Astrocyte of the cerebellum (primary cell): ENCODE measurements around the gene TIA1.
A peak's percentile ranks its signal among the peaks of the same experiment; 100 is the strongest.

ENCODE experiments used
- DNase-seq: peaks from one replicate; pipeline ENCODE4 v3.0.0-alpha.2; 2011; ENCODE audit warnings: low read depth
- H3K4me3 ChIP-seq: 2 replicates; pipeline ENCODE4 v1.5.1; 2011; ENCODE audit warnings: mild to moderate bottlenecking, low read depth, low read length, moderate library complexity
- CTCF ChIP-seq: IDR thresholded peaks from 2 replicates; pipeline ENCODE4 v1.5.1; 2012; ENCODE audit warnings: low read length, low read depth, moderate library complexity, mild to moderate bottlenecking; ENCODE audit errors: missing control alignments
- in situ Hi-C: cut with HindIII; loops from 2 replicates; pipeline ENCODE4 v1.10.0; 2017; ENCODE audit warnings: low sequenced_read_pairs

The TIA1 gene

DNA sequence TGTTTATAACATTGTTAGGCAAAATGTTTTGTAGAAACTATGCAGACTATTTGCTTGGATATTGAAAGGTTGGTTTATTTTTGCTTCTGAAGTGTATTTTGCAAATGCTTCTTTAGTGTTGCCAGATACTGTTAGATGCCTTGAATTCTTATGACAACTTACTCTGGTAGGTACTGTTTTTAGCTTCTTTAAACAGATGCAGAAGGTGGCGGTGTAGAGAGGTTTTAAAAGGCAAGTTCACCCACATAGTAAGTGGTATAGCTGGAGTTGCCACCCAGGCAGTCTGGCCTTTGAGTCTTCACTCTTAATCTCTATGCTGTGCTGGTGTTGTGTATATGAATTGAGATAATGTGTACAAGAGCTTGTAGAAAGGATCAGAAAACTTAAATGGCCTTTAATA lies 13.1 kb upstream of the TIA1 start:
- in situ Hi-C loops, result no loop called here
- TF ChIP-seq CTCF, result no peak
- no peak for DNase-seq
- no peak overlapping the region for H3K4me3 ChIP-seq

GRCh38 chr2:70258532-70258875 lies 10.1 kb upstream of the TIA1 start:
- in situ Hi-C loops, result no loop called here
- H3K4me3 ChIP-seq, result peak overlapping the region; percentile 69
- TF ChIP-seq CTCF, result no peak
- no peak for DNase-seq

DNA sequence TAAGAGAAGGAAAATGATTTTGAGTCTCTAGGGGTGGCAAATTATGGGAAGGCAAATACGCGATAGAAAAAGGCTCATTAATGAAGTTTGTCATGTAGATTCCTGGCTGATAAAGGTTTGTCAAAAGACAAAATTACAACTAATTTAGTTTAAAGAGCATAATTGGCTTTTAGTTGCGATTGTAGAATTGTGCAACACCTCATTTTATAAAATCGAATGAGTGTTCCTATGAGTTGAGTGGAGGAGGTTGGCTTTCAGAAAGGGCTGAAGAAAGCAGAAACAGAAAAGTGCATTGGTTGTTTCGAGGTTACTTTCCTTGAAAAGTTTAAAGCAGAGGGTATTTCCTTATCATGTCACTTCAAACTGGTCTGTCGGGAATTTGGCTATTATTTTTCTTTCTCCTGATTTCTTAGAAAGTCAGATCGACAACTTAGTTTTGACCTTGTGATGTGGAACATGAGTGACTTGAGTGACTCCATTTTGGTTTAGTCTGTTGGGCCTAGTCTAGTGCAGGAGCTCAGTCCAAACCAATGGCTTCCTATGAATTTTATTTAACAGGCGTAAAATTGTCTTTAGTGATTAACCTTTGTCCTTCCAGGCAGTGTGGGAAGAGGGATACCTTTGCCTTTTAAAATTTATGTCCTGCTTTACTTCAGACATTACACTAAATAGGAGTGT lies 7.3 kb upstream of the TIA1 start:
- TF ChIP-seq CTCF, result no peak
- no peak for DNase-seq
- in situ Hi-C loops, result no loop called here
- no peak overlapping the region for H3K4me3 ChIP-seq

DNA sequence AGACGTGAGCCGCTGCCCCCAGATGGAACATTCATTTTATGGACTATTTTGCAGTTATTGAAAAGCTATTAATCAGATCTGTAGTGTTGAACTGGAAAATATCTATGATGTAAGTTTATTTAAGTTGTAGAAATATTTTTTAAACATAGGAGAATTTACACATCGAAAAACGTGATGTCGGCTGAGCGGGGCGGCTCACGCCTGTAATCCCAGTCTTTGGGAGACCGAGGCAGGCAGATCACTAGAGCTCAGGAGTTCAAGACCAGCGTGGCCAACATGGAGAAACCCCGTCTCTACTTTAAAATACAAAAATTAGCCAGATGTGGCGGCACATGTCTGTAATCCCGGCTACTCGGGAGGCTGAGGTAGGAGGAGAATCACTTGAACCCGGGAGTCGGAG lies 2.0 kb upstream of the TIA1 start:
- H3K4me3 ChIP-seq, result no peak overlapping the region
- in situ Hi-C loops, result no loop called here
- TF ChIP-seq CTCF, result no peak
- no peak for DNase-seq

DNA sequence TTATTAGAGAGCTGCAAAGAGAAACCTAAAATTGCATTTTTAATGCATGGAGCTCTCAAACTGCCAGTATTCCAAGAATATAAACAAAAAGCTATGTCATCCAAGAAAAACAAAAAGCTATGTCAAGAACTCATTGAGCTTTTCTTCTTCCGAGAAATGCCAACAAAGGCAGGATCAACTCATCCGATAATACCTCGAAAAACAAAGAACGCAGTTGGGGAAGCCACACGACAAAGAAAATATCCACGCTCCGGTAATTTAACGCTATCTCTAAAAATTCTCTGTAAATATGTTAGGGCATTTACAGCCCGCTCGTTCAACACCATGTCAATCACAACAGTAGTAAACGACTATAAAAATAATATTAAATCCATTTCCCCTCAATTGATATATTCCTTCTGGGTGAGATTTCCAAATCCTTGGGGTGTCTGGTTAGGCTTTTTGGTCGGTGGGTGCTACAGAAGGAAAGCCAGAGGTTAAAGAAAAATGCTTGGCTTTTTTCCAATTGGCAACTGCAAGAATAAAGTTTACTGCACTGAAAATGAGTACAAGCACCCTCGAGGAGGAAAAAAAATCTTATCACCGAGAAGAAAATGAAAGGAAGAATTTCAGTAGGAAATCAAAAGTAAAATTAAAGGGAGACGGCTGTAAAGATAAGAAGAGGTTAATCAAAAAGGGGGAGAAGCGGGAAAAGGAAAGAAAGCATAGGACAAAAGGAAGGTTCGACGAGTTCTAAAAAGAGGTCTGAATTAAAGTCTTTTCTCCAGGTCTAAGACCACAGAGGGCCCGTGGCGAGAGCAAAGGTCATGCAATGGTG lies 856 bp downstream of the TIA1 start:
- DNase-seq, result peak; percentile 20
- TF ChIP-seq CTCF, result no peak
- peak overlapping the region; percentile 99 for H3K4me3 ChIP-seq
- in situ Hi-C loops, result no loop called here

DNA sequence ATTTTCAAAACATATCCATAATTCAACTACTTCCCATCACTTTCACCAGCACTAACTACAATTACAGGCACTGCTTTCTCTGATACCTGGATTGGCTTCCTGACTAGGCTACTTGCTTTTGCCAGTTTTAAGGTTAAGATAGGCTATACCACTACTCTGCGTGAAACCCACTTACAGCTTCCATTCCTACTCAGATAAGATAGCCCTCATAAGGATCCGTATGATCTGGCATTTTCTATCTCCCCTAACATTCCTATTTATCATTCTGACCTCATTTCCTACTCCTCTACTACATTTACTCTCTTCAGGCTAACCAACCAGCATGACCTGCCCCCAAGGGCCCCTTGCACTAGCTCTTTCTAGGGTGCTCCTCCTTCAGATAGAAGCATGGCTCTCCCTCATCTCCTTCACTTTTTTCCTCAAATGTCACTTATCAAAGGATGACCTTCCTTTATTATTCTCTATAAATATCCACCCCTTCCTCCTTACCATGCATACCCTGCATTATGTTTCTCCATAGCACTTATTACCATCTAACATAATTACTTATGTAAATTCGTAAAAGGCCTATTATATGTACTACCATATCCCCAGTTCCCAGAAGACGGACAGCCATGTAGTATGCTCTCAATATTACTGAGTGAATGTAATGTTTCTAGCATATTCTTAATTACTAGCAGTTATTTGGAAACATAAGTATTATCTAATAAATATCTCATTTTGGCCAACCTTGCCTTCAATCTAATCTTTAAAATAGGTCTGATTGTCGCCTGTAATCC lies 4.4 kb downstream of the TIA1 start:
- TF ChIP-seq CTCF, result no peak
- in situ Hi-C loops, result no loop called here
- H3K4me3 ChIP-seq, result no peak overlapping the region
- DNase-seq, result no peak
